Measurements from ENCODE around the gene CLTCL1. TPM values are rescaled to one million over a fixed set of nuclear protein-coding genes. Genes with fewer than 3 reads are reported as not detected.

The CLTCL1 gene
- total and polyA plus RNA-seq, 3 donors from 2014 or later, result 46.6 to 107 (median 54.4) TPM

DNA sequence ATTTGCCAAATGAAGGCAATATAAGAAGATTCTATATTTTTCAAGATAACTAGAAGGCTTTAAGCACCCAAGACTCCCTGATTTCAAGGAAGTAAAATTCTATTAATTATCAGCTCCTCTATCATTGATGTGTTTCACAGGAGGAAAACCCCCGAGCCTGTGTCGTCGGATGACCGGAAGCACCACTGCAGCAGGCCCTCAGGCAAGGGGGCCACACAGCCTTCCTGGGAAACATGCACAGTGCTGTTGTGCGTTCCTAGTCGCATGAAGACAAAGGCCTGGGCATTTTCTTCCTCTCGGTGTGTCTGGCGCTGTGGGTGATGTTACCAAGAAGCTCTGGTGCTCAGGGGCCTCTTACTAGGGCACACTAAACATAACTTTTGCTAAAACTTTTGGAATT is 16.4 kb downstream of the CLTCL1 start:
- DNase-seq, result no peak
- Histone ChIP-seq H3K9me3 (no peaks in the 10 kb centered on the region), H3K4me3 (no peak overlapping the region), H3K27me3 (no peaks in the 10 kb centered on the region), H3K4me1 (peaks cover 10% of the 10 kb centered on the region), H3K36me3 (ENCODE audit: low read depth, missing control alignments) (no peaks in the 10 kb centered on the region), H3K27ac (no peak overlapping the region)
- TF ChIP-seq, protein P1, sequence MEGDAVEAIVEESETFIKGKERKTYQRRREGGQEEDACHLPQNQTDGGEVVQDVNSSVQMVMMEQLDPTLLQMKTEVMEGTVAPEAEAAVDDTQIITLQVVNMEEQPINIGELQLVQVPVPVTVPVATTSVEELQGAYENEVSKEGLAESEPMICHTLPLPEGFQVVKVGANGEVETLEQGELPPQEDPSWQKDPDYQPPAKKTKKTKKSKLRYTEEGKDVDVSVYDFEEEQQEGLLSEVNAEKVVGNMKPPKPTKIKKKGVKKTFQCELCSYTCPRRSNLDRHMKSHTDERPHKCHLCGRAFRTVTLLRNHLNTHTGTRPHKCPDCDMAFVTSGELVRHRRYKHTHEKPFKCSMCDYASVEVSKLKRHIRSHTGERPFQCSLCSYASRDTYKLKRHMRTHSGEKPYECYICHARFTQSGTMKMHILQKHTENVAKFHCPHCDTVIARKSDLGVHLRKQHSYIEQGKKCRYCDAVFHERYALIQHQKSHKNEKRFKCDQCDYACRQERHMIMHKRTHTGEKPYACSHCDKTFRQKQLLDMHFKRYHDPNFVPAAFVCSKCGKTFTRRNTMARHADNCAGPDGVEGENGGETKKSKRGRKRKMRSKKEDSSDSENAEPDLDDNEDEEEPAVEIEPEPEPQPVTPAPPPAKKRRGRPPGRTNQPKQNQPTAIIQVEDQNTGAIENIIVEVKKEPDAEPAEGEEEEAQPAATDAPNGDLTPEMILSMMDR (IDR thresholded peaks at IDR 0.05), result no peak
- no peak for TF ChIP-seq POLR2A (IDR thresholded peaks at IDR 0.05)
- intact Hi-C loops (cut with DNase I; ENCODE audit: low total_unique reads), result no loop called here
- WGBS, 2 donors, result 96 to 98% methylated on average over 8 of the region's 8 CpGs

DNA sequence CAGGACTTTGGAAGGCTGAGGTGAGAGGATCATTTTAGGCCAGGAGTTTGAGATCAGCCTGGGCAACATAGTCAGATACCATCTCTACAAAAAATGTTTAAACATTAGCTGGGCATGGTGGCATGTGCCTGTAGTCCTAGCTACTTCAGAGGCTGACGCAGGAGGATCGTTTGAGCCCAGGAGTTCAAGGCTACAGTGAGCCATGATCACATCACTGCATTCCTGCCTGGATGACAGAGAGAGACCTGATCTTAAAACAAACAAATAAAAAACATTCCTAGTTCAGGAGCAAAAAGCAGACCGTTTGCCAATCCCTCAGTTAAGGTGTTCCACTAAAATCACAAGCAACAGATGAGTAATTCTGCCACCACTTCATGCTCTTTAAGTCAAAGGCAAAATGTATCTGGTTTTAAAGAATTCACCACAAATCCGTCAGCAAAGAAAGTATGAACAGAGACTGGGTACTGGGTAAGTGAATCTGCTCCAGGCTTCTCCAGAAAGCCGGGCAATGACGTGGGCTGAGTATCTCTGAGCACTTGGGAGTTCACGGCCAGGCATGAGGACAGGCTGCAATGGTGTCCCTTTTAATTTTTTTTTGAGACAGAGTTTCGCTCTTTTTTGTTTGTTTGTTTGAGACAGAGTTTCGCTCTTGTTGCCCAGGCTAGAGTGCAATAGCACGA is 19.5 kb downstream of the CLTCL1 start:
- Histone ChIP-seq H3K4me3 (no peak overlapping the region), H3K27ac (no peak overlapping the region), H3K36me3 (ENCODE audit: low read depth, missing control alignments) (no peaks in the 10 kb centered on the region), H3K9me3 (no peaks in the 10 kb centered on the region), H3K27me3 (no peaks in the 10 kb centered on the region), H3K4me1 (peaks cover 10% of the 10 kb centered on the region)
- intact Hi-C loops (cut with DNase I; ENCODE audit: low total_unique reads), result no loop called here
- DNase-seq, result no peak
- 75 to 81% methylated on average over 10 of the region's 10 CpGs for WGBS, 2 donors
- no peak for TF ChIP-seq POLR2A (IDR thresholded peaks at IDR 0.05)
- TF ChIP-seq, protein P1 (IDR thresholded peaks at IDR 0.05), result no peak

DNA sequence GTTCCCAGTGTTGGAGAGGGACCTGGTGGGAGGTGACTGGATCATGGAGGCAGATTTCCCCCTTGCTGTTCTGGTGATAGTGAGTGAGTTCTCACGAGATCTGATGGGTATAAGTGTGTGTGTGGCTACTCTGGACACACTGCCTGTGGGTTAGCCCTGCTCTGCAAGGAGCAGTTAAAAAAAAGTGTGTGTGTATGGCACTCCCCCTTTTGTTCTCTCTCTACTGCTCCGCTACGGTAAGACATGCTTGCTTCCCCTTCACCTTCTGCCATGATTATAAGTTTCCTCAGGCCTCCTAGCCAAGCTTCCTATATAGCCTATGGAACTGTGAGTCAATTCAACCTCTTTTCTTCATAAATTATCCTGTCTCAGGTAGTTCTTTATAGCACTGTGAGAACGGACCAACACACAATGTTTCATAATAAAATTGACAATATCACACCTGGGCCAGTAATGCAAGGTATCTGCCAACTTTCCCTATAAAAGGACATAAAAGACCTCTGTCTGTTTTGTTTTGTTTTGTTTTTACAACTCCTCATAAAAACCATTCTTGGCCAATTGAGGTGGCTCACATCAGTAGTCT is 20.2 kb downstream of the CLTCL1 start:
- no peak for DNase-seq
- Histone ChIP-seq H3K27ac (no peak overlapping the region), H3K9me3 (no peaks in the 10 kb centered on the region), H3K4me1 (peaks cover 10% of the 10 kb centered on the region), H3K27me3 (no peaks in the 10 kb centered on the region), H3K36me3 (ENCODE audit: low read depth, missing control alignments) (no peaks in the 10 kb centered on the region), H3K4me3 (no peak overlapping the region)
- 86 to 88% methylated on average over 4 of the region's 4 CpGs for WGBS, 2 donors
- TF ChIP-seq, protein P1 (IDR thresholded peaks at IDR 0.05), result no peak
- TF ChIP-seq POLR2A (IDR thresholded peaks at IDR 0.05), result no peak
- intact Hi-C loops (cut with DNase I; ENCODE audit: low total_unique reads), result no loop called here

DNA sequence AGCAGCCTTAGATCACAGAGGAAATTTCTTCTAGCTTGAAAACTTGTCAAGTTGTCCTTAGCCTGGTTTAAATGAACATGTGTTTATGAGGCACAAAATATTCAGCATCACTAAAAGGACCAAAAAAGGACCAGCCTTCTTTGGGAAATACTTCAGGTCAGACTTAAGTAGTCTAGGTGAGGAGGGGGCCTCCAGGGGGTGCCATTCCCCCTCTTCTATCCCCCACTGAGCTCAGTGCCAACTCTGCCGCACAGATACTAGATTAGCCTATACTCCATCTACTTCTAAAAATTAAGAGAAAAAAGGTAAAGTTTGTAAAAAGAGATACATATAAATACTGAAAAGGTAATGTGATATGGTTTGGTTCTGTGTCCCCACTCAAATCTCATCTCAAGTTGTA is 20.6 kb downstream of the CLTCL1 start:
- Histone ChIP-seq H3K4me1 (peaks cover 6% of the 10 kb centered on the region), H3K9me3 (no peaks in the 10 kb centered on the region), H3K27ac (no peak overlapping the region), H3K36me3 (ENCODE audit: low read depth, missing control alignments) (no peaks in the 10 kb centered on the region), H3K27me3 (no peaks in the 10 kb centered on the region), H3K4me3 (no peak overlapping the region)
- 97 to 100% methylated on average over 1 of the region's 1 CpG for WGBS, 2 donors
- intact Hi-C loops (cut with DNase I; ENCODE audit: low total_unique reads), result no loop called here
- DNase-seq, result no peak
- TF ChIP-seq, protein P1 (IDR thresholded peaks at IDR 0.05), result no peak
- TF ChIP-seq POLR2A (IDR thresholded peaks at IDR 0.05), result no peak

Measured in testis (tissue), 3 donors.